K562 (cell line): ENCODE data around the gene KRTAP3-3. TPM values are rescaled to one million over a fixed set of nuclear protein-coding genes. Genes with fewer than 3 reads are reported as not detected.

Source experiments
- E4F1 ChIP-seq: fragments of 250-450 bp; sonication (Bioruptor Pico); IDR thresholded peaks from 2 replicates; pipeline ENCODE4 v1.5.0; 2021; ENCODE audit warnings: mild to moderate bottlenecking, borderline replicate concordance
- GTF2A2 ChIP-seq: IDR thresholded peaks from 2 replicates; pipeline ENCODE4 v1.6.1; 2016; ENCODE audit warnings: mild to moderate bottlenecking, missing genetic modification characterization, missing compliant biosample characterization
- HIVEP1 ChIP-seq: fragments of 250-450 bp; sonication (Bioruptor Pico); IDR thresholded peaks from 2 replicates; pipeline ENCODE4 v1.4.0; 2020; ENCODE audit warnings: mild to moderate bottlenecking
- HNRNPH1 ChIP-seq: fragments of 200-400 bp; formaldehyde crosslinking; optimal IDR thresholded peaks from 2 replicates; pipeline ENCODE3; 2017; ENCODE audit warnings: low read depth, mild to moderate bottlenecking, low read length, moderate library complexity
- POLR2G ChIP-seq: fragments of 200-400 bp; formaldehyde crosslinking; IDR thresholded peaks from 2 replicates; pipeline ENCODE4 v1.6.1; 2017; ENCODE audit warnings: low read depth, mild to moderate bottlenecking, antibody characterized with exemption, low read length, moderate library complexity
- SRSF9 ChIP-seq: fragments of 200-400 bp; formaldehyde crosslinking; IDR thresholded peaks from 2 replicates; pipeline ENCODE4 v1.6.1; 2017; ENCODE audit warnings: low read depth, low read length, borderline replicate concordance
- ZBTB7A ChIP-seq: IDR thresholded peaks from 2 replicates; pipeline ENCODE4 v1.6.1; 2011; ENCODE audit warnings: low read depth, mild to moderate bottlenecking, low read length, moderate library complexity, borderline replicate concordance; ENCODE audit not compliant: control insufficient read depth
- ZNF551 ChIP-seq: fragments of 250-450 bp; sonication (Bioruptor Pico); IDR thresholded peaks from 2 replicates; pipeline ENCODE4 v1.5.0; 2021; ENCODE audit warnings: mild to moderate bottlenecking, moderate library complexity
- ZNF699 ChIP-seq: fragments of 250-450 bp; sonication (Bioruptor Pico); IDR thresholded peaks from 2 replicates; pipeline ENCODE4 v1.8.0; 2021; ENCODE audit warnings: mild to moderate bottlenecking, moderate library complexity; ENCODE audit not compliant: insufficient replicate concordance
- polyA plus RNA-seq, 8 experiments: library from polyadenylated mRNA; depleted of rRNA in 4 of 8; stranded (reverse) in 5 of 8; unstranded in 3 of 8; fragments of >200 nt; fragmentation: Nextera tagmentation in 2 of 8; fragmentation: Illumina TruSeq in 1 of 8; extraction: Ambion mirVana in 2 of 8; extraction: Trizol in 1 of 8; gene quantifications; 2 replicates each; pipeline versions ENCODE4 v1.2.1 to v1.2.3, GENCODE V29; 2011 to 2014; ENCODE audit warnings: inconsistent platforms in 1 of 8, missing spikeins in 1 of 8
- total RNA-seq, 7 experiments: library from RNA; depleted of rRNA in 6 of 7; stranded (reverse); fragments of >200 nt in 6 of 7; fragmentation: Illumina TruSeq in 2 of 7; extraction: Trizol in 2 of 7; gene quantifications; 2 replicates each; pipeline versions ENCODE4 v1.2.1 to v1.2.3, GENCODE V29; 2011 to 2021; ENCODE audit warnings: low replicate concordance in 1 of 7
- TF ChIP-seq, protein P1 (sequence below): fragments of 250-450 bp; sonication (Bioruptor Pico); IDR thresholded peaks from 2 replicates; pipeline ENCODE4 v1.8.0; 2021; ENCODE audit warnings: mild to moderate bottlenecking, moderate library complexity

KRTAP3-3 gene
- total and polyA plus RNA-seq, 9 of the 15 experiments (the other 6 are each of a cell fraction or from before 2014, with no cell fraction given), result not detected

DNA sequence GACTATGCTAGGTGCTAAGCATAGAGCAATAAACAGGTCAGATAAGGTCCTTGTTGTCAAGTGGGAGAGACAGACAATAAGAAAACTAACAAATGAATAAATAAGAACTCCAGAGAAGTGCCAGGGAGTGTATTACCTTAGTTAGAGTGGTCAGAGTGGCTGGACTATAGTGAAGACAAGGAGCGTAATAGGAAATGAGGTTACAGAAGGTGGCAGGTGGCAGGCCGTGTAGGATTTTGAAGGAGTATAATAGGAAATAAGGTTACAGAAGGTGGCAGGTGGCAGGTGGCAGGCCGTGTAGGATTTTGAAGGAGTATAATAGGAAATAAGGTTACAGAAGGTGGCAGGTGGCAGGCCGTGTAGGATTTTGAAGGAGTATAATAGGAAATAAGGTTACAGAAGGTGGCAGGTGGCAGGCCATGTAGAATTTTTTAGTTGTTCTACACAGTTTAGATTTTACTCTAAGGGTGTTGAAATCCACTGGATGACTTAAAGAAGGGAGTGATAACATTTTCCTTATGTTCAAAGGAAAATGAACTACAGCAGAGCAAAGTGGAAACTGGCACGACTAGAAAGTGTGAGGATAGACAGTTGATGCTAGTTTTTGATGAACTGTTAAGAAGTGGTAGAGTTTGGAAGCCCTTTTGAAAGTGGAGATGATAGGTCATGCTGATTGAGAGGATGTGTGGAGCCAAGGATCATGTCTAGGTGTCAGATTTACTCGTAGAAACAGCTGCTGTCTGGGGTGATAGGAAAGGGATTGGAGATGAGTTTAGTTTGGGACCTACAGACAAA, 18.6 kb upstream of the KRTAP3-3 start (continued):
- TF ChIP-seq E4F1 (CRISPR knock-in tag) (no peak), HIVEP1 (CRISPR knock-in tag) (no peak), HNRNPH1 (no peak), GTF2A2 (tag) (no peak), POLR2G (no peak), ZNF551 (CRISPR knock-in tag) (no peak), ZNF699 (no peak), ZBTB7A (no peak), SRSF9 (no peak)
- TF ChIP-seq, protein P1, sequence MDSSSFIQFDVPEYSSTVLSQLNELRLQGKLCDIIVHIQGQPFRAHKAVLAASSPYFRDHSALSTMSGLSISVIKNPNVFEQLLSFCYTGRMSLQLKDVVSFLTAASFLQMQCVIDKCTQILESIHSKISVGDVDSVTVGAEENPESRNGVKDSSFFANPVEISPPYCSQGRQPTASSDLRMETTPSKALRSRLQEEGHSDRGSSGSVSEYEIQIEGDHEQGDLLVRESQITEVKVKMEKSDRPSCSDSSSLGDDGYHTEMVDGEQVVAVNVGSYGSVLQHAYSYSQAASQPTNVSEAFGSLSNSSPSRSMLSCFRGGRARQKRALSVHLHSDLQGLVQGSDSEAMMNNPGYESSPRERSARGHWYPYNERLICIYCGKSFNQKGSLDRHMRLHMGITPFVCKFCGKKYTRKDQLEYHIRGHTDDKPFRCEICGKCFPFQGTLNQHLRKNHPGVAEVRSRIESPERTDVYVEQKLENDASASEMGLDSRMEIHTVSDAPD, result no peak
